Osteocyte (in vitro differentiated cells): ENCODE measurements around the gene MROH7. TPM values are rescaled to one million over a fixed set of nuclear protein-coding genes. Genes with fewer than 3 reads are reported as not detected.

Experiments used
- DNase-seq: peaks from one replicate; pipeline ENCODE4 v3.0.0; 2021; ENCODE audit warnings: mixed read lengths; ENCODE audit not compliant: unreplicated experiment; ENCODE audit errors: extremely low spot score
- H3K27ac Mint-ChIP-seq: one replicate; pipeline ENCODE4 v1.8.0; 2021; ENCODE audit warnings: mild to moderate bottlenecking, mixed read lengths; ENCODE audit not compliant: unreplicated experiment
- H3K27me3 Mint-ChIP-seq: one replicate; pipeline ENCODE4 v1.8.0; 2021; ENCODE audit warnings: mixed read lengths; ENCODE audit not compliant: unreplicated experiment
- H3K36me3 Mint-ChIP-seq: one replicate; pipeline ENCODE4 v1.8.0; 2021; ENCODE audit warnings: mixed read lengths; ENCODE audit not compliant: unreplicated experiment
- H3K4me1 Mint-ChIP-seq: one replicate; pipeline ENCODE4 v1.8.0; 2021; ENCODE audit warnings: mixed read lengths; ENCODE audit not compliant: unreplicated experiment
- H3K4me3 Mint-ChIP-seq: one replicate; pipeline ENCODE4 v1.8.0; 2021; ENCODE audit warnings: mild to moderate bottlenecking, moderate library complexity, mixed read lengths; ENCODE audit not compliant: unreplicated experiment
- H3K9me3 Mint-ChIP-seq: one replicate; pipeline ENCODE4 v1.8.0; 2021; ENCODE audit warnings: mixed read lengths; ENCODE audit not compliant: unreplicated experiment
- CTCF ChIP-seq: fragments of 200-600 bp; sonication (generic); IDR thresholded peaks from 2 replicates; pipeline ENCODE4 v1.5.0; 2021; ENCODE audit warnings: antibody characterized with exemption, mild to moderate bottlenecking, moderate library complexity
- total RNA-seq: library from RNA; stranded (reverse); gene quantifications from 2 replicates; pipeline ENCODE4 v1.2.1, GENCODE V29; 2021

The MROH7 gene
- total RNA-seq, 1 donor from 2014 or later: 0.11 TPM

DNA sequence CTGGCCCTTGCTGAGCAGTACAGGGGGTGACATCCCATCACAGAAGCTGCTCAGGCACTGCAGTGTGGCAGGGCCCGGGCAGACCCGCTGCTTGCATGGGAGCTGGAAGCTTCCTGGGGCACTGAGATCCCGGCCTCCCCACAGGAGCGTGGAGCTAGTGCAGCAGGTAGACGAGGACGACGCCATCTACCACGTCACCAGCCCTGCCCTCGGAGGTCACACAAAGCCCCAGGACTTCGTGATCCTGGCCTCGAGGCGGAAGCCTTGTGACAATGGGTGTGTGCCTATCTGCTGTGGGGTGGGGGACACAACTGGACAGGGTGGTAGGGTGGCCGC, 34.6 kb upstream of the MROH7 start:
- DNase-seq: no peak
- H3K27ac Mint-ChIP-seq: no peak overlapping the region
- no peaks in the 10 kb centered on the region for H3K27me3 Mint-ChIP-seq
- no peaks in the 10 kb centered on the region for H3K9me3 Mint-ChIP-seq
- no peak overlapping the region for H3K4me3 Mint-ChIP-seq
- no peak for TF ChIP-seq CTCF
- peaks cover 2% of the 10 kb centered on the region for H3K4me1 Mint-ChIP-seq
- no peaks in the 10 kb centered on the region for H3K36me3 Mint-ChIP-seq

DNA sequence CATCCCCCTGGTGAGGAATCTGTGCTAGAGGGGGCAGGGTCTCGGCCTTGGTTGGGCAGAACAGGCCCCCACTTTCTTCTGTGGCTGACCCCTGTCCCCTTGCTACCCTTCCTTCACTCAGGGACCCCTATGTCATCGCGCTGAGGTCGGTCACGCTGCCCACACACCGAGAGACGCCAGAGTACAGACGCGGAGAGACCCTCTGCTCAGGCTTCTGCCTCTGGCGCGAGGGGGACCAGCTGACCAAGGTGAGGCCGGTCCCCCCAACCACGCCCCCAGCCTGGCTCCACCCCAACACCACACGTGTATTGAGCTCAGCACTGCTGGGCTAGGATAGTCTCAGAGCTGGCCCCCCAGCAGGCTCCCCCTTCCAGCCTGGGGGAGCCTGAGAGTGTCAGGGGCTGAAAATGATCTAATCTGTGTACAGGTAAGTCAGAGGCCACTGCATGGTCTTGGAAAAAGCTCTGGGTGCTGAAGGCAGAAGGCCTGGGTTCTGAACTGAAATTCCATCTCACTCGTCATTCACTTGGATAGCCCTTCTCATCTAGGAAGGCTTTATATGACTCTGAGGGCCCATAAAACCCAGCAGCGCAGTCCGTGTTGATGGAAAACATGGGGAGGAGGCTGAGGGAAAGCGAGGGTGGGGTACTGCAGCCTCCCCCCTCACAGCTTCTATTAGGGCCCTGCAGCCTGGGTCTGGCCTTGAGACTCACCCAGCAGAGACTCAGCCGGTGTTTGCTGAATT, 33.6 kb upstream of the MROH7 start:
- TF ChIP-seq CTCF: no peak
- Mint-ChIP-seq H3K36me3 (no peaks in the 10 kb centered on the region), H3K4me3 (no peak overlapping the region), H3K27ac (no peak overlapping the region), H3K9me3 (no peaks in the 10 kb centered on the region), H3K4me1 (peaks cover 2% of the 10 kb centered on the region), H3K27me3 (no peaks in the 10 kb centered on the region)
- no peak for DNase-seq

DNA sequence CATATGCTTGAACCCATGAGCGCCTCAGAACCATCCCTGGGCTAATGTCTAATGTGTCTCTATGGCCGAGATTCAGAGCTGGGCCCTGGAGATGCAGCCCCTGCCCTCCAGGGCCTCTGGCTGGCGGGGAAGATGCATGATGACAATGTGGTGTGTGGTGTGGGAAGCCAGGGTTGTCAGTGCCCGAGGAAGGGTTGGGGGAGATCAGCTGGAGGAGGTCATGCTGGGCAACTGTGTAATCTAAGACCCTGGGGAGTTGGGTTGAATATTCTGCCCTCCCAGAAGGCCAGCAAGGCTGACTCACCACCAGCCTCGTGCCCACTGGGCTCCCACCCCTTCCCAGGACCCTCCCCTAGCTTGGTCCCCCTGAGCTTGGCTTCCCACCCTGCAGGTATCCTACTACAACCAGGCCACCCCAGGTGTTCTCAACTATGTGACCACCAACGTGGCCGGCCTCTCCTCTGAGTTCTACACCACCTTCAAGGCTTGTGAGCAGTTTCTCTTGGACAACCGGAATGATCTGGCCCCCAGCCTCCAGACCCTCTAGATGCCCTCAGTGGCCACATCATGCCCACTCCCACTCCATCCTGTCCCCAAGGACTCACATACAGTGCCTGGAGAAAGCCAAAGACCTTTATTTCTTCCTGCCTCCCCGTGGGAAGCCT, 32.9 kb upstream of the MROH7 start:
- H3K4me3 Mint-ChIP-seq: no peak overlapping the region
- H3K27ac Mint-ChIP-seq: no peak overlapping the region

DNA sequence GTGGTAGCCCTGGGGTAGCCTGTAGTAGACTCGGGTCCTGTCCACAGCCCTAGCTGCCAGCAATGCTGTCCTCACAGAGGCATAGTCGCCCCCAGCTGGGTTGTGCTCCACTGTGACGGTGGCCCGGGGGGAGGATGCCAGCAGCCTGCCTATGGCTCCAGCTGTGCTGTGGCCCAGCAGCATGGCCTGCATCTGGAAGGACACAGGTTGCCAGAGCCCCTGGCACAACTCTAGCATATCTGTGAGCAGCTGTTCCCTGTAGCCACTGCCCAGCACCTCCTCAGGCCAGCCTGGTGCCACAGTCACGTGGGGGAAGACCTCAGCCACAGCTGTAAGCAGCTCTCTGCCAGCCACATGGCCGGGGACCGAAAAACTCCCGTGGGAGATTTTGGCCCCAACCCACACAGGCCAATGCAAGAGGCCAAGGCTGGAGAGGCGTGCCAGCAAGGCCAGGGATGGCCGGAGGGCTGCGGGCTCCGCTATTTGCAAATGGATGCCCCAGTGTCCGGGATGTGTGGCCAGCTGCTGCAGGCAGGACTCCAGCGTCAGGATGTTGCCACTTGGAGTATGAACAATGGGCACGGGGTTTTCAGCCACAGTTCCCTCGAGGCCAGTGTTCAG, 32.2 kb upstream of the MROH7 start:
- no peaks in the 10 kb centered on the region for H3K9me3 Mint-ChIP-seq
- H3K27ac Mint-ChIP-seq: no peak overlapping the region
- peaks cover 11% of the 10 kb centered on the region for H3K27me3 Mint-ChIP-seq
- peaks cover 2% of the 10 kb centered on the region for H3K4me1 Mint-ChIP-seq
- H3K36me3 Mint-ChIP-seq: no peaks in the 10 kb centered on the region
- TF ChIP-seq CTCF: no peak
- H3K4me3 Mint-ChIP-seq: no peak overlapping the region
- DNase-seq: no peak

More for the DNA sequence above, 32.9 kb upstream of the MROH7 start:
- Mint-ChIP-seq H3K27me3 (peaks cover 4% of the 10 kb centered on the region), H3K4me1 (peaks cover 2% of the 10 kb centered on the region), H3K36me3 (no peaks in the 10 kb centered on the region), H3K9me3 (no peaks in the 10 kb centered on the region)
- DNase-seq: no peak
- no peak for TF ChIP-seq CTCF

DNA sequence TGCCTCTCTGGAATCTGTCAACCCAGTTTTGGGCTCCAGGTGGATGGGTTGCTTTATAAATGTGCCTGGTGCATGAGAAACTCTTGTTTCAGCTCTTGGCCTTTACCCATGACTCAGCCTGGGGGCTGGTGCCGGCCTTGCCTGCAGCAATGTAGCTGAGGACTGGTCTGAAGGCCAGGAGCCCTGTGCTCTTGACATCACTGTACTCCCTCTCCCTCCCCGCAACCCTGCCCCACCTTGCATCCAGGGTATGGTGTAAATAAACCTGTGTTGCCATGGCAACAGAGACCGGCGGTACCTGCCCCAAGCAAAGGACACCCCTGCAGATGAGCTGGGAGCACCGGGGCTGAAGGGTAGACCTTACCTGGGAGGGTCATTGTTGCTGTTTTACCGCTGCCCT, 31.5 kb upstream of the MROH7 start:
- Mint-ChIP-seq H3K9me3 (no peaks in the 10 kb centered on the region), H3K36me3 (no peaks in the 10 kb centered on the region), H3K4me3 (no peak overlapping the region), H3K27ac (no peak overlapping the region), H3K4me1 (peaks cover 2% of the 10 kb centered on the region), H3K27me3 (peaks cover 17% of the 10 kb centered on the region)
- no peak for TF ChIP-seq CTCF
- no peak for DNase-seq
